Naive thymus-derived CD8-positive, alpha-beta T cell (primary cell): ENCODE results near the gene NTN1. TPM values are rescaled to one million over a fixed set of nuclear protein-coding genes. Genes with fewer than 3 reads are reported as not detected.
"Not testable (repeated sequence)": the region's sequence is repeated elsewhere in the genome, so short reads cannot be mapped to it uniquely, and the experiment has no call there.

ENCODE experiments used
- ATAC-seq, 2 donors: fragments of 150-1000 bp; cut with Tn5 transposase in 1 of 2; sonication (Bioruptor Pico), chemical (Tn5 transposase) in 1 of 2; 1 replicate in 1 of 2; 2 replicates in 1 of 2; pipeline ENCODE4 v1.10.0; 2021; ENCODE audit warnings: mild to moderate bottlenecking in 2 of 2, moderate library complexity in 2 of 2
- POLR2A ChIA-PET: fragments of 350-600 bp; sonication (Branson Sonifier 250); formaldehyde crosslinking; loops from one replicate; lab custom pipeline; 2021; ENCODE audit warnings: antibody characterized with exemption; lab: Charles Lee
- DNase-seq, 10 donors: peaks; one replicate each; pipeline versions ENCODE4 v3.0.0 to v3.0.0-alpha.2; 2020 to 2022
- H3K27ac Mint-ChIP-seq, 10 donors: one replicate each; pipeline ENCODE4 v1.8.0; 2020 to 2022; ENCODE audit warnings: mild to moderate bottlenecking in 10 of 10, mixed read lengths in 10 of 10, moderate library complexity in 4 of 10, inconsistent platforms in 1 of 10
- H3K27me3 Mint-ChIP-seq, 5 donors: one replicate each; pipeline ENCODE4 v1.8.0; 2021 to 2022; ENCODE audit warnings: mixed read lengths in 5 of 5
- H3K36me3 Mint-ChIP-seq, 3 donors: one replicate each; pipeline ENCODE4 v1.8.0; 2020 to 2022; ENCODE audit warnings: mixed read lengths in 3 of 3, mild to moderate bottlenecking in 2 of 3, inconsistent platforms in 1 of 3
- H3K4me1 Mint-ChIP-seq, 4 donors: one replicate each; pipeline ENCODE4 v1.8.0; 2021 to 2022; ENCODE audit warnings: mixed read lengths in 4 of 4
- H3K4me3 Mint-ChIP-seq, 10 donors: one replicate each; pipeline ENCODE4 v1.8.0; 2020 to 2022; ENCODE audit warnings: mild to moderate bottlenecking in 10 of 10, mixed read lengths in 10 of 10, moderate library complexity in 6 of 10, inconsistent platforms in 1 of 10
- H3K9me3 Mint-ChIP-seq, 9 donors: one replicate each; pipeline ENCODE4 v1.8.0; 2020 to 2022; ENCODE audit warnings: mixed read lengths in 9 of 9, mild to moderate bottlenecking in 3 of 9, inconsistent platforms in 1 of 9, moderate library complexity in 1 of 9
- polyA plus RNA-seq, 3 donors: library from polyadenylated mRNA; unstranded; fragments of 300-500 nt; fragmentation: Illumina TruSeq; gene quantifications; one replicate each; pipeline ENCODE4 v1.2.3, GENCODE V29; 2021
- total RNA-seq, 8 experiments: library from RNA in 2 of 8; stranded (reverse) in 2 of 8; gene quantifications; one replicate each; pipeline ENCODE4 v1.2.3 and lab custom pipeline; 2021 to 2026

NTN1 gene
- under 1 TPM in 1 of 2 experiments, not detected in 1; 0.05 TPM for total RNA-seq
- polyA plus RNA-seq: not detected
- 0 to 1.3 (median 0.45) reads per million in 6 experiments for total RNA-seq (lab: John Stamatoyannopoulos, UW)

- no peak within 1 kb of the TSS for H3K27ac Mint-ChIP-seq
- ATAC-seq: peak; percentile 80 to 86
- peaks cover 5 to 18% (median 11%) of the 10 kb centered on the region in 4 donors for H3K4me1 Mint-ChIP-seq
- POLR2A ChIA-PET: interaction anchor here (0.8 kb wide), 1 partner anchor 123 kb away, joined by 3 read pairs; no protein-coding TSS in a partner anchor
- H3K36me3 Mint-ChIP-seq: peaks cover 0 to 5% (median 0%) of the 10 kb centered on the region in 3 donors
- peaks cover 24 to 45% (median 37%) of the 10 kb centered on the region in 5 donors for H3K27me3 Mint-ChIP-seq
- peak in 9 of 10 donors; percentile 28 to 61 (median 48) for DNase-seq
- H3K9me3 Mint-ChIP-seq: no peaks in the 10 kb centered on the region
- H3K4me3 Mint-ChIP-seq: peak within 1 kb of the TSS; percentile 65 to 93 (median 79)
Observed at GRCh38 chr17:9021158-9021991, at the start of gene NTN1. Gene NTN1 (plus strand): TSS chr17:9021510. CDS start chr17:9022374, 864 bp downstream.

- peaks cover 0 to 15% (median 3%) of the 10 kb centered on the region in 9 donors for H3K9me3 Mint-ChIP-seq
- ATAC-seq (no peak), DNase-seq (no peak)
- POLR2A ChIA-PET: interaction anchor here (0.6 to 1.7 kb wide), 3 partner anchors 10 to 125 kb away, joined by 3 read pairs; no protein-coding TSS in a partner anchor
- no peak overlapping the region for H3K27ac Mint-ChIP-seq
- H3K27me3 Mint-ChIP-seq: no peaks in the 10 kb centered on the region
- peaks cover 0 to 1% (median 0%) of the 10 kb centered on the region in 4 donors for H3K4me1 Mint-ChIP-seq
- H3K36me3 Mint-ChIP-seq: peaks cover 0 to 2% (median 0%) of the 10 kb centered on the region in 3 donors
- no peak overlapping the region for H3K4me3 Mint-ChIP-seq
Observed at GRCh38 chr17:8975091-8975725, 46.1 kb upstream of the NTN1 start.

GRCh38 chr17:8976638-8977037 lies 44.7 kb upstream of the NTN1 start:
- H3K27ac Mint-ChIP-seq: no peak overlapping the region
- H3K27me3 Mint-ChIP-seq: no peaks in the 10 kb centered on the region
- DNase-seq: no peak
- POLR2A ChIA-PET: no interaction called here
- H3K4me3 Mint-ChIP-seq: no peak overlapping the region
- ATAC-seq: no peak
- no peaks in the 10 kb centered on the region for H3K36me3 Mint-ChIP-seq
- peaks cover 0 to 6% (median 0%) of the 10 kb centered on the region in 9 donors for H3K9me3 Mint-ChIP-seq
- peaks cover 0 to 1% (median 0%) of the 10 kb centered on the region in 4 donors for H3K4me1 Mint-ChIP-seq

GRCh38 chr17:8979715-8980114 lies 41.6 kb upstream of the NTN1 start:
- ATAC-seq (no peak), DNase-seq (no peak)
- Mint-ChIP-seq H3K36me3 (no peaks in the 10 kb centered on the region), H3K27ac (no peak overlapping the region), H3K4me1 (peaks cover 0 to 3% (median 0%) of the 10 kb centered on the region in 4 donors), H3K4me3 (no peak overlapping the region), H3K27me3 (no peaks in the 10 kb centered on the region), H3K9me3 (no peaks in the 10 kb centered on the region)
- POLR2A ChIA-PET: no interaction called here

GRCh38 chr17:8981443-8981842 lies 39.9 kb upstream of the NTN1 start:
- no peaks in the 10 kb centered on the region for H3K27me3 Mint-ChIP-seq
- H3K9me3 Mint-ChIP-seq: peaks cover 0 to 4% (median 0%) of the 10 kb centered on the region in 9 donors
- POLR2A ChIA-PET: no interaction called here
- H3K4me1 Mint-ChIP-seq: peaks cover 9 to 17% (median 14%) of the 10 kb centered on the region in 4 donors
- H3K4me3 Mint-ChIP-seq: no peak overlapping the region
- no peak for ATAC-seq
- DNase-seq: no peak
- no peak overlapping the region for H3K27ac Mint-ChIP-seq
- H3K36me3 Mint-ChIP-seq: no peaks in the 10 kb centered on the region

- not testable (repeated sequence) for H3K9me3 Mint-ChIP-seq, H3K36me3 Mint-ChIP-seq
- H3K27ac Mint-ChIP-seq: peak overlapping the region in 2 of 10 donors; percentile 35 to 52
Observed at GRCh38 chr17:8984225-8984624, 37.1 kb upstream of the NTN1 start.

GRCh38 chr17:8985054-8985701 lies 36.1 kb upstream of the NTN1 start:
- DNase-seq (no peak), ATAC-seq (no peak)
- Mint-ChIP-seq H3K9me3 (peaks cover 0 to 7% (median 0%) of the 10 kb centered on the region in 9 donors), H3K27ac (peak overlapping the region in 5 of 10 donors; percentile 47 to 81 (median 66)), H3K36me3 (no peaks in the 10 kb centered on the region), H3K4me1 (peaks cover 9 to 17% (median 14%) of the 10 kb centered on the region in 4 donors), H3K27me3 (no peaks in the 10 kb centered on the region), H3K4me3 (no peak overlapping the region)
- POLR2A ChIA-PET: interaction anchor here (1.0 to 1.7 kb wide), 4 partner anchors 10 to 97 kb away, joined by 3 read pairs; no protein-coding TSS in a partner anchor

More at GRCh38 chr17:8984225-8984624, 37.1 kb upstream of the NTN1 start:
- not testable (repeated sequence) for DNase-seq, H3K27me3 Mint-ChIP-seq, ATAC-seq, H3K4me3 Mint-ChIP-seq
- POLR2A ChIA-PET: interaction anchor here (0.7 to 1.0 kb wide), 2 partner anchors 18 to 30 kb away, joined by 3 read pairs; no protein-coding TSS in a partner anchor
- H3K4me1 Mint-ChIP-seq: peaks cover 9 to 17% (median 14%) of the 10 kb centered on the region in 4 donors

GRCh38 chr17:8986295-8986694 lies 35.0 kb upstream of the NTN1 start:
- ATAC-seq (no peak), DNase-seq (no peak)
- Mint-ChIP-seq H3K4me3 (peak overlapping the region in 1 of 10 donors; percentile 45), H3K27ac (peak overlapping the region in 2 of 10 donors; percentile 47 to 78), H3K9me3 (peaks cover 0 to 7% (median 0%) of the 10 kb centered on the region in 9 donors), H3K27me3 (no peaks in the 10 kb centered on the region), H3K4me1 (peaks cover 9 to 18% (median 15%) of the 10 kb centered on the region in 4 donors), H3K36me3 (no peaks in the 10 kb centered on the region)
- POLR2A ChIA-PET: interaction anchor here (1.7 kb wide), 1 partner anchor 11 kb away, joined by 3 read pairs; no protein-coding TSS in a partner anchor

GRCh38 chr17:8988263-8988935 lies 32.9 kb upstream of the NTN1 start:
- H3K4me1 Mint-ChIP-seq: peaks cover 9 to 23% (median 19%) of the 10 kb centered on the region in 4 donors
- H3K4me3 Mint-ChIP-seq, POLR2A ChIA-PET, H3K27me3 Mint-ChIP-seq, H3K36me3 Mint-ChIP-seq, H3K9me3 Mint-ChIP-seq, DNase-seq, H3K27ac Mint-ChIP-seq, ATAC-seq: not testable (repeated sequence)

GRCh38 chr17:8991514-8992285 lies 29.6 kb upstream of the NTN1 start:
- POLR2A ChIA-PET: no interaction called here
- ATAC-seq (peak; percentile 79 to 86), DNase-seq (peak; percentile 32 to 82 (median 64))
- Mint-ChIP-seq H3K9me3 (peaks cover 0 to 7% (median 0%) of the 10 kb centered on the region in 9 donors), H3K4me3 (no peak overlapping the region), H3K4me1 (peaks cover 3 to 7% (median 5%) of the 10 kb centered on the region in 4 donors), H3K36me3 (no peaks in the 10 kb centered on the region), H3K27me3 (no peaks in the 10 kb centered on the region), H3K27ac (peak overlapping the region in 2 of 10 donors; percentile 19 to 27)

- H3K27ac Mint-ChIP-seq: peak overlapping the region in 4 of 10 donors; percentile 34 to 78 (median 62)
- H3K4me1 Mint-ChIP-seq: peaks cover 3 to 11% (median 7%) of the 10 kb centered on the region in 4 donors
- H3K36me3 Mint-ChIP-seq: no peaks in the 10 kb centered on the region
- H3K4me3 Mint-ChIP-seq: peak overlapping the region in 1 of 10 donors; percentile 20
- H3K9me3 Mint-ChIP-seq: peaks cover 0 to 2% (median 0%) of the 10 kb centered on the region in 9 donors
- DNase-seq (peak in 7 of 10 donors; percentile 31 to 74 (median 44)), ATAC-seq (peak; percentile 57 to 64)
- H3K27me3 Mint-ChIP-seq: peaks cover 0 to 4% (median 0%) of the 10 kb centered on the region in 5 donors
- POLR2A ChIA-PET: no interaction called here
Observed at GRCh38 chr17:8994319-8994718, 27.0 kb upstream of the NTN1 start.
